HG02642 (cell line): ENCODE measurements around the gene FMOD.

Experiments used
- ATAC-seq: cut with Tn5 transposase; IDR thresholded peaks from one replicate; pipeline ENCODE4 v1.9.1; 2021; ENCODE audit warnings: mild to moderate bottlenecking; ENCODE audit not compliant: unreplicated experiment, poor library complexity

The FMOD gene

DNA sequence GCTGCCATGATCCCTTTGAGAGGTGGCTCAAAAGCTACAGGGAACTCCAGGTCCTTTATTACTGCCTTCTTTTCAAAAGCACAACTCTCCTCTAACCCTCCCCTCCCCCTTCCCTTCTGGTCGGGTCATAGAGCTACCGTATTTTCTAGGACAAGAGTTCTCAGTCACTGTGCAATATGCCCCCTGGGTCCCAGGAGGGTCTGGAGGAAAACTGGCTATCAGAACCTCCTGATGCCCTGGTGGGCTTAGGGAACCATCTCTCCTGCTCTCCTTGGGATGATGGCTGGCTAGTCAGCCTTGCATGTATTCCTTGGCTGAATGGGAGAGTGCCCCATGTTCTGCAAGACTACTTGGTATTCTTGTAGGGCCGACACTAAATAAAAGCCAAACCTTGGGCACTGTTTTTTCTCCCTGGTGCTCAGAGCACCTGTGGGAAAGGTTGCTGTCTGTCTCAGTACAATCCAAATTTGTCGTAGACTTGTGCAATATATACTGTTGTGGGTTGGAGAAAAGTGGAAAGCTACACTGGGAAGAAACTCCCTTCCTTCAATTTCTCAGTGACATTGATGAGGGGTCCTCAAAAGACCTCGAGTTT, 42.5 kb downstream of the FMOD start:
- no peak for ATAC-seq

DNA sequence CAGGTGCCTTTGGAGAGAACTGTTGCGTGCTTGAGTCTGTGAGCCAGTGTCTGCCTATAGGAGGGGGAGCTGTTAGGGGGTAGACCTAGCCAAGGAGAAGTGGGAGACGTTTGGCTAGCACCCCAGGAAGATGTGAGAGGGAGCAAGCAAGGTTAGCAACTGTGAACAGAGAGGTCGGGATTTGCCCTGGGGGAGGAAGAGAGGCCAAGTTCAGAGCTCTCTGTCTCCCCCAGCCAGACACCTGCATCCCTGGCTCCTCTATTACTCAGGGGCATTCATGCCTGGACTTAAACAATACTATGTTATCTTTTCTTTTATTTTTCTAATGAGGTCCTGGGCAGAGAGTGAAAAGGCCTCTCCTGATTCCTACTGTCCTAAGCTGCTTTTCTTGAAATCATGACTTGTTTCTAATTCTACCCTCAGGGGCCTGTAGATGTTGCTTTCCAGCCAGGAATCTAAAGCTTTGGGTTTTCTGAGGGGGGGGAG, 43.2 kb downstream of the FMOD start:
- ATAC-seq = no peak

DNA sequence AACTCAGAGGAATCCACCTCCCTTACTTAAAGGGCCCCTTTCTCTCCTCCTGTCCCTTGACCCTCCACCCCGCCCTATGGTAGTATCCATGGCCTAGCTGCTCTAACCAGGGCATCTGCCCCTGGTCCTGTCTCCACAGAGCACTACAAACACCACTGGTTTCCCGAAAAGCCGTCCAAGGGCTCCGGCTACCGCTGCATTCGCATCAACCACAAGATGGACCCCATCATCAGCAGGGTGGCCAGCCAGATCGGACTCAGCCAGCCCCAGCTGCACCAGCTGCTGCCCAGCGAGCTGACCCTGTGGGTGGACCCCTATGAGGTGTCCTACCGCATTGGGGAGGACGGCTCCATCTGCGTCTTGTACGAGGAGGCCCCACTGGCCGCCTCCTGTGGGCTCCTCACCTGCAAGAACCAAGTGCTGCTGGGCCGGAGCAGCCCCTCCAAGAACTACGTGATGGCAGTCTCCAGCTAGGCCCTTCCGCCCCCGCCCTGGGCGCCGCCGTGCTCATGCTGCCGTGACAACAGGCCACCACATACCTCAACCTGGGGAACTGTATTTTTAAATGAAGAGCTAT, 43.9 kb downstream of the FMOD start:
- no peak for ATAC-seq

DNA sequence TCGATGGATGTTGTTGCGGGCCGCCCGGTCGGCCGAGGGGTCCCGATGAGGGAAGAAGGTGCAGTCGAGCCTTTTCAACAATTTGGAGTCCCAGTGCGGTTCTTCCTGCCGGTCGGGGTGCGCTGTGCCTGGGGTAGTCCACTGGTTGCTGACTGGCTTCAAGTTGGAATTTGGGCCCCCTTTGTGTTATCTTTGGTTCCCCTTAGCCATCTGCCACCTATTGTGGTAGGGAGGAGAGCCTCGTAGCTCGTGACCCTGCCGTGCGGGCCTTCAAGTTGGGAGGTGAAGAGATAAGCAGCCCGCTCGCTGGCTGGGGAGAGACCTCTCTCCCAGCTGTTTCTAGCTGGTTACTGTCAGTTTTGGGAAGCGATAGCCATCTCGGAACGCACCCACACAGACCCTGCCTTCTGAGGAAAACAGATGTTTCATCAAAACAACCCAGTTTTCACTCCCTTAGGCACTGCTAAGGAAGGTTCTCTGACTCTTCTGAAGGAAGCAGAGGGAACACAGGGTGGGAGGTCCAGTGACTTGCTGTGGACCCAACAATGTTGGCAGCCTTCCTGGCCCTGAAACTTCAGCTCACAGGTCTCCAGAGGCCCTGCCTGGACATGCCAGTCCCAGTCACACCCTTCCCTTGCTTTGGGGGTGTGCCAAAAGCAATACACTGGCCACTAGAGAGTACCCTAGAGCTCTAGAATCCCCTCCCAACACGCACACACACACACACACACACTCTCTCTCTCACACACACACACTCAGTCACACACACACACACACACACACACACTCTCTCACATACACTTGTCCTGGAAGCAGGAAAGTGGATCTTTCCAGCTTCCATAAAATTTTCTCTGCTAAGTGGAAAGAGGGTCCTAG, 44.6 kb downstream of the FMOD start:
- no peak for ATAC-seq

DNA sequence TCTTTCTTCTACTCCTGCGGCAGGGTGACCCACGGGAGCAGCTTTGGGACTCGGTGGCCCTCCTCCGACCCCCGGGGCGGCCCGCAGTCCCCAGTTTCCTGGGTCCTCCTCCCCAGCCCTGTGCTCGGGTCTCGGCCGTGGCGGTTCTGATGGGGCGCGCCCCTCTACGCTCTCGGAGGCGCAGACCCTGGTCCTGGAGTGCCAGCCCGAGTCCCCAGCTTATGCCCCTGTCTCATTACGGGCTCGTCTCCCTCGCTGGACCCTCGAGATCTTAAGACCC, 45.2 kb downstream of the FMOD start:
- ATAC-seq = peak; percentile 7

DNA sequence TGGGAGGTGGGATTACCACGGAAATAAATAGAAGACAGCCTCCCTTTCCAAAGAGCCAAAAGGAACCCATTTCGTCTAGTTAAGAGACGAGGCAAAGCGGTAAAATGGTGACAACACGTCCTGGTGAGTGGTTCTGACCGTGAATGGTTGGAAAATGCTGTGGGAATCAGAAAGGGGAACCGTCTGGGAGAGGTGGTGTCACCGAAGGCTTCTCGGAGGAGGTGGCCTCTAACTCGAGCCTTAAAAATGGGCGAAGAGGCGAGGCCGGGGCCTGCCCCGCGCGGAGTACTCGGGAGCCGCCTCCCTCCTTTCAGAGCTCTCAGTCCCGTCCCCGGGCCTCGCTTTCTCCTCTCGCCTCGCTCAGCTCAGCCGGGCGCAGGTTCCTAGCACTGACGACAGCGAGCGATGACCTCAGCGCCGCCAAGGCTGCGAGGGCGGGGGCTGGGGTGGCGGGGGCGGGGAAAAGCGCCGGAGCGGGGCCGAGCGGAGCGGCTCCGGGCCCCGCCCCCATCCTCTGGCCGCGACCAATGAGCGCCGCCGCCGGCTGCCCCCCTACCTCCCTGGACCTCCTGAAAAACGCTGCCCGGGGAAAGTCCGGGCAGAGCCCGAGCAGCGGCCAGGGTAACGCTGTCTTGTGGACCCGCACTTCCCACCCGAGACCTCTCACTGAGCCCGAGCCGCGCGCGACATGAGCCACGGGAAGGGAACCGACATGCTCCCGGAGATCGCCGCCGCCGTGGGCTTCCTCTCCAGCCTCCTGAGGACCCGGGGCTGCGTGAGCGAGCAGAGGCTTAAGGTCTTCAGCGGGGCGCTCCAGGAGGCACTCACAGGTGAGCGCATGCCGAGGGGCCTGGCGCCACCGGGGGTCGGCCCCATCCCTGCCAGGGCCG, 45.8 kb downstream of the FMOD start, which contains the start of gene BTG2:
BTG2 (plus strand) TSS at position 601 of the 890 bp plus-strand sequence; CDS start at position 689, 88 bp downstream.
- peak; percentile 72 for ATAC-seq

DNA sequence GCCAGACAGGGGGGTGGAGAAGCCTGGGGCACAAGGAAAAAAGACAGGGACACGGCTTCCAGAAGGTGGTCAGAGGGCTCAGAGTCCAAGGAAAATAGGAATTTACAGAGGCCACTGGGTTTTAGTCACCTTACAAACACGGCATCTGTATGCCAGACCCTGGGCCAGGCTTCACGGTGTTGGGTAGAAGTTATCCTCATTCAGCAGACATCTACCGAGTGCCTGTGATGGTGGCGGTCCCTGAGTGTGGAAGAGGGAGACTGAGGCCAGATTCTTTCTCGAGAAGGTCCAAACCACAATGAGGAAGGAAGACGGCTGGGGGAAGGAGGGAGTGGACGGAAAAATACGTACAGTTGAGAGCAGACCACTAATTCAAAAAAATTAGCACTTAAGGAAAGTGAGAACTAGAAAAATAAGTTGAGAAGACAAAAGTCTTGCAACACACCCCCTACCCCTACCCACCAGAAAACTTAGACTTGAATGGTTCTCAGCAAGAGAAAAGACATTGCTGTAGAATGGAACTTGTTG, 46.5 kb downstream of the FMOD start:
- ATAC-seq = no peak

DNA sequence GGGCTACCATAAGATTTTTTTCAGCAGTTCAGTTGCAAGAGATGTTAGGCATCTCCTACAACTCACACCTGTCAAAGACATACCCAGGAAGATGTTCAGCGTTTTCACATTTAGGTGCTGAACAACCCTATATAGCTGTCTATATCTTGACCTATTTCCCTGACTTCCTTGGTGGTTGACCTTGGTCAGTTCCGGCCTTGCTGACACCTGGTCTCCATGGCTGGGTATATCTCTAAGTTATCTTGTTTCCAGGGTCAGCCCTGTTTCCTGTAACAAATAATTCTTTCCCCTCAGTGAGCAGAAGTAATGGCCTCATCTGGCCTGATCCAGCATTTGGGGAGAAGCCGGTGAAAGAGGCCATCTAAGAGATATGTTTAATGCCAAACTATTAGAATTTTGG, 48.0 kb downstream of the FMOD start:
- ATAC-seq = no peak

DNA sequence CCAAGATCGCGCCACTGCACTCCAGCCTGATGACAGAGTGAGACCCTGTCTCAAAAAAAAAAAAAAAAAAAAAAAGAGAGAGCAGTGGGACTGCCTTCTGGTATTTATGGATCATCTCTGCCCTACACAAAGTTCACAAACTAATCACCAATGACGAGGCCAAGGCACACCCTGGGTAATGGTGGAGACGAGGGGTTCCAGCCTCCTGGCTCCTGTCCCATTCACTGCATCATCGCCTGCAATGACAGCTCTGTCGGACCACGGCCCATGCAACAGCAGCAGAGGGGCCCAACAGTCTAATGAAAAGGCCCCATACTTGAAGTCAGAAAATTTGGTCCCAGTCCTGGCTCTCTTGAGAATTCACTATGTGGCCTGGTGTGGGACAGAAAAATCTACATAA, 48.5 kb downstream of the FMOD start:
- no peak for ATAC-seq

DNA sequence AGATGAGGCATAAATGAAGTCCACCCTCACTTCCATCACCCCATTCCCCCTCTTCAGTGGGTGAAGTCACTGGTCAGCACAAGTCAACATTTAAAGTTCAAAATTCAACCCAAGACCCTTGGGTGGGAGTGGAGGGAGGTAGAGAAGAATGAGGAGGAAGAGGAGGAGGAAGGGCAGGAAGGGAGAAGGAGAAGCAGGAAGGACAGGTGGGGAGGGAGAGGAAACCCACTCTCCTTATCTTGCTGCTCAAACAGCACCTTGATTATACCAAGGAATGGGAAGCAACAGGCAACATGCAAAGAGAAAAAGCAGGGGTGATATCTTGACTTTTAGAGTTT, 49.6 kb downstream of the FMOD start:
- ATAC-seq = no peak

DNA sequence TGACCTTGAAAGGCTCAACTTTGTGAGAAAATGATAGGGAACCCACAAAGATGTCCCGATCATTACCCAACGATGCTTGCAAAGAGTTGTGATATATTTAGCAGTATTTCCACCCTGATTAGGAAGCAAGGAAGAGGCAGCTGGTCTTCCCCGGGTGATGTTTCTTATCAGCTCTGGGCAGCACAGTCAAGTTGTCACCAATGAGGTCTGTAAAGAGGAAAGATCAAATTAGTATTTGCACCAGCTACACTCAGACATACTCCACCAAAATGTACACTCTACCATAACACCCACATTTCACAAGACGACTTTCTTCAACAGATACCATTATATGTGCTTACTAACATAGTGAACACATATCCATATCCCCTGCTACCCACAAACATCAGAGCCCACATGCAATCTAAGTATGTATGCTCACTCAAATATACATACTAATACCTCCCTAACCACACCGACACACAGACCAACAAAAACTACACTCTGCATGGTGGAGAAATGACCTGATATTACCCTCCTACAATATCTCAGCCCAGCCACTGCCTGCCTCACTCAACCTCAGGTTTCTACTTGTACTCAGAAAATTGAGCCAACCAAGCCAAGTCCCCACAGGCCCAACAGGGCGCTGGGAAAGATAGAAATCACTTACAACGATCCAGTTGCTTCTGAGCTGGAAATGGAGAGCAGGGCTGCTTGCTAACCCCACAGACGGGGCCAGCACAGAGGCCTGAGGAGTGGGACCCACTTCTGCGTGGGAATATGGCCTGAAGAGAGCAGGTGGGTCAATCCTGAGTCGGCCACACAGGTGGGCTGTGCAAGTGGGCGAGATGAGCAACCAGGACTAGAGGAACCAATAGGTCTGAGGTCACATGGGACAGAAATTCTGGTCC, 50.2 kb downstream of the FMOD start:
- ATAC-seq = no peak

DNA sequence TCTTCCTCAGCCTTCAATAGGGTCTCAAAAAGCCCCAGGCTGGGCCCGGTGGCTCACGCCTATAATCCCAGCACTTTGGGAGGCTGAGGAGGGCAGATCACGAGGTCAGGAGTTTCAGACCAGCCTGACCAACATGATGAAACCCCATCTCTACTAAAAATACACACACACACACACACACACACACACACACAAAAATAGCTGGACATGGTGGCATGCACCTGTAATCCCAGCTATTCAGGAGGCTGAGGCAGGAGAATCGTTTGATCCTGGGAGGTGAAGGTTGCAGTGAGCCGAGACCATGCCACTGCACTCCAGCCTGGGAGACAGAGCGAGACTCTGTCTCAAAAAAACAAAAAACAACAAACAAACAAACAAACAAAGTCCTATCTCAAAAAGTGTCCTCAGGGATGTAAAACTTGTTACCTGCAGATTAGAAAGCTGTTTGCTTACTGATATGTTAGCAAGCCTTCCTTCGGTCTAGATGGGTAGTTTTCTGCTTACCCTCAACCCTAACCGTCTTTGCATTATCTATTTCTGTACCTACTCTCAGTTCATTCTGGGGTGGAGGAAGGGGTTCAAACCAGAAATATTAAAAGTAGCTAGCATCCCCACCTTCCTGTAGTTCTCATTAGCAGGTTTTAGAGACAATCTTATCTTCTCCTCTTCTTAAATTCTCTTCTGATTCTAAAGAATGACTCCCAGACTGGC, 51.0 kb downstream of the FMOD start:
- peak; percentile 39 for ATAC-seq

DNA sequence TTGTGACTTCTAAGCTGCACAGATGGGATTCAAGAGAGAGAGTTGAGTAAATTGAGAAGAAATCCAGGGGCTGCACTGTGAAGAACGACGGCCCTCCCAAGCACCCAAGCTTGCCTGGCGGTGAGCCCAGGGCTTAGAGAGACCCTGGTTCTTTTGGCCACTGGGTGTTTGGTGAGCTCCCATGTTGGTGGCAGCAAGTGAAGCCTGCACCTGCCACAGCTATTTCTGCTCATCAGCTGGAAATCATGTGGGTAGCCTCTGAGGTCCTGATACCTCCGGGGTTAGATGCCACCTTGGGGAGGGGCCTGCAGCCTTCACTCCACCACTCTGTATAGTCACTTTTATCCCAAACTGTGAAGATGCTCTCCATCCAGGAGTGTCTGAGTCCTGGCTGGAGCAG, 51.8 kb downstream of the FMOD start:
- ATAC-seq = peak; percentile 45

DNA sequence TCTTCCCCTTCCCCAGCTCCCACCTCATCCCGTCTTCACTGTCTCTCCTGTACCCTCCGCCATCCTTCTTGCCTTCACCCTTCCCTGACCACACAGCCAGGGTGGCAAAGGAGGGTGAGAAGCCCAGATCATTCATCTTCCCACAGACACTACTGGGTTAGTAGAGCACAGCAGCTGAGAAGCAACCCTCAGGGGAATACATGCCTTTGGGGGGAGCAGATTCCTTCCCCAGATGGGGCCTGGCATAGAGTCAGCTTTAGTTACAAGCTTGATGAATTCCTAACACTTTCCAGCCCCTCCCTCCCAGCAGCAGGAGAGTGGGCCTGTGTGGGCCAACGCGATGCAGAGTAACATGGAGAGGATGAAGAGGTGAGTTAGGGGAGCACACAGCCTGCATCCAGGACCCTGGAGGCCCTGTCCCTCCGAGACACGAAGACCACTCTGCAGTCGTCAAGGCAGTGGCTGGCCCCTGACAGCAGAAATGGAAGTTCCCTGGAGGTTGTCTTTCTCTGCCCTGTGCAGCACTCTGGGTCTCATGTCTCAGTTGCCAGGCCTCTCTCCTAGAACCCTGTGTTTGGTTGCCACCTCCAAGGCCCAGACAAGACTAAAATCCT, 54.4 kb downstream of the FMOD start:
- no peak for ATAC-seq

DNA sequence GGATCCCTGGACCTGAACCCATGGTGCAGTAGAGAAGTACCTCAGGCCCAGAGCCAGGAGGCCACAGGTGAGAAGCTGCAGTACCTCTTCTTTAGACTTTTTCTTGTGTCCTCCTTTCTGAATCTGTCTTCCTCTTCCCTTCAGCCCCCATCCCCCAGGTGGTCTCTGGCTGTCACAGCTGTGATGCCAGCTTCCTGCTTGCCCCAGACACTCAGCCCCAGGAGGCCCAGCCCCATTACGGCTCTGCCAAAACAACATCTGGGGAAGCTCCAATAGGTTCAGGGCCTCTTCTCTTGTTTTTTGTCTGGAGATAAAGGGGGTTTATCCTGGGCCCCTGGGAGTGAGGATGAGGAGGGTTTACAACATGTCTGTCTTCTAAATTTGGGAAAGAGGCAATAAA, 55.1 kb downstream of the FMOD start:
- no peak for ATAC-seq

DNA sequence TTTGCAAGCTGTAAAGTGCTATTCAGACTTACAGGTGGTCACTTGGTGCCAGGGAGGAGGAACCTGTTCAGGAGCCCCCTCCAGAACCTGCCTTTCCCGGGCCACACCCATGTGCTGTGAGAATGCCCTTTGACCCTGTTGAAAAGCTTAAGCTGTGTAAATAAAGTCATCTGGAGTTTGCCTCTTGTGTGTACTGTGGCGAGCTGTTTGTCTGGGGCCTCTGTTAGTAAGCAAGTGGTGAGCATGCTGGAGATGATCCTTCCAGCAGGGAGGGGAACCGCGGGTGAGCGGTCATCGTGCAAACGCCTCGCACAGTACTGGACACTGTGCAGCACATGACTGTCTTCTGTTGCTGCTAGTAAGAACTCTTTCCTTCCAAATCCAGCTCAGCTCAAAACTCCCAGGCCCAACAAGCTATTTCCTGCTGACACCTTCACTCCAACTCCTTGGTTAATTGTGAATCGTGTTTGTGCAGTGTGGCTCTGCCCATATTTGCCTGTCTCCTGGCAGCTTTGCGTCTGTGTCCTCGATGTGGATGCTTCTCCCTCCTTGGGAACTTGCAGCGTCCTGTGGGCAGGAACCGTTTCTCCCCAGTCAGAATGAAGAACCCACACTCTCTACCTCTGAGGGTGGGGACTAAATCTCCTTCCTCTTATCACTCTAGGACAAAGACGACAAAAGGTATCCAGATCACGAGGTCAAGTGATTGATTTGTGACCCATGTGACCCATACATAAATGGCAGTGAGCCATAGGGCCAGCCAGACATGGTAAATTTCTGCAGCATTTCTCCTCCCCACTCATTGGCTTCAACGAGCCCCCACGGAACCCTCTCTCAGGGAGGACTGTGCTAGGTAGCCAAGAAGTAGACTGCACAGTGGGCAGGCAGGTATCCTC, 59.5 kb downstream of the FMOD start:
- no peak for ATAC-seq
